Rectal smooth muscle tissue (tissue), 1 donor: ENCODE measurements around the gene FOXP1.

Source experiments
- H3K27ac ChIP-seq: one replicate; pipeline ENCODE4 v1.7.0; 2013; ENCODE audit warnings: low read depth, low read length, inconsistent platforms
- H3K27me3 ChIP-seq: one replicate; pipeline ENCODE4 v1.7.0; 2013; ENCODE audit warnings: low read length; ENCODE audit not compliant: control insufficient read depth, insufficient read depth
- H3K36me3 ChIP-seq: one replicate; pipeline ENCODE4 v1.7.0; 2013; ENCODE audit warnings: low read length; ENCODE audit not compliant: control insufficient read depth, insufficient read depth
- H3K4me1 ChIP-seq: one replicate; pipeline ENCODE4 v1.7.0; 2013; ENCODE audit warnings: low read length; ENCODE audit not compliant: control insufficient read depth, insufficient read depth
- H3K4me3 ChIP-seq: one replicate; pipeline ENCODE4 v1.7.0; 2013; ENCODE audit warnings: low read length
- H3K9ac ChIP-seq: one replicate; pipeline ENCODE4 v1.7.0; 2013; ENCODE audit warnings: low read length

The FOXP1 gene

GRCh38 chr3:71088742-71089141 lies 494.8 kb downstream of the FOXP1 start:
- no peak overlapping the region for H3K9ac ChIP-seq
- no peaks in the 10 kb centered on the region for H3K27me3 ChIP-seq
- no peaks in the 10 kb centered on the region for H3K36me3 ChIP-seq
- H3K4me1 ChIP-seq, result no peaks in the 10 kb centered on the region
- no peak overlapping the region for H3K4me3 ChIP-seq
- no peak overlapping the region for H3K27ac ChIP-seq

DNA sequence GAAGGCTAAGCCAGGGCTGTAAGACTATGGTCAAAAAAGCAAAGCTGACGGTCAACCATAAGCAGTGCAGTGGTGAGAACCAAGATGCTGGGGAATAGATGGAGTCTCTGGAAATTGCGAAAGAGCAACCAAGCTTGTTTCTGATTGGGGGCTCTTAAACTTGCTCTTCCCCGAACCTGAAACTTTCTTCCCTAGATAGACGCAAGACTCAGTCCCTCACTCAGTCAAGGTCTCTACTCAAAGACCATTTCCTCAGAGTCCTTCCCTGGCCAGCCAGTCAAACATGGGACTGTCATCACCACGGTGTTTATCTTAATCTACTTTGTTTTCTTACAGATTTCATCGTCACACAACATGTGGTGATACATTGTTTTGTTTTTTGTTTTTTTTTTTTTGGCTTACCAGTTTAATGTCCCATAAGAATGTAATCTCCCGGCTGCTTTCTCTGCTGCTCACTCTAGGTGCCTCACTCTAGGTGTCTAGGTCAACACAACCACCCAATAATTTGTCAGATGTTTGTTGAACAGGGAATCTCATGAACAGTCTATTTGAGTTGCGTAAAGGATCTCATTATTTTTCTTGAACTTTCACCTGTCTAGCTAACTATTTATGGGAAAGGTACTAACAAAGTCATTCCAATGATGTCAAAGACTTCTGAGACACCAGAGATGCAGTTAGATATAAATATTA lies 495.4 kb downstream of the FOXP1 start:
- H3K27ac ChIP-seq, result no peak overlapping the region
- no peaks in the 10 kb centered on the region for H3K36me3 ChIP-seq
- H3K9ac ChIP-seq, result no peak overlapping the region
- no peaks in the 10 kb centered on the region for H3K4me1 ChIP-seq
- no peaks in the 10 kb centered on the region for H3K27me3 ChIP-seq
- H3K4me3 ChIP-seq, result no peak overlapping the region

DNA sequence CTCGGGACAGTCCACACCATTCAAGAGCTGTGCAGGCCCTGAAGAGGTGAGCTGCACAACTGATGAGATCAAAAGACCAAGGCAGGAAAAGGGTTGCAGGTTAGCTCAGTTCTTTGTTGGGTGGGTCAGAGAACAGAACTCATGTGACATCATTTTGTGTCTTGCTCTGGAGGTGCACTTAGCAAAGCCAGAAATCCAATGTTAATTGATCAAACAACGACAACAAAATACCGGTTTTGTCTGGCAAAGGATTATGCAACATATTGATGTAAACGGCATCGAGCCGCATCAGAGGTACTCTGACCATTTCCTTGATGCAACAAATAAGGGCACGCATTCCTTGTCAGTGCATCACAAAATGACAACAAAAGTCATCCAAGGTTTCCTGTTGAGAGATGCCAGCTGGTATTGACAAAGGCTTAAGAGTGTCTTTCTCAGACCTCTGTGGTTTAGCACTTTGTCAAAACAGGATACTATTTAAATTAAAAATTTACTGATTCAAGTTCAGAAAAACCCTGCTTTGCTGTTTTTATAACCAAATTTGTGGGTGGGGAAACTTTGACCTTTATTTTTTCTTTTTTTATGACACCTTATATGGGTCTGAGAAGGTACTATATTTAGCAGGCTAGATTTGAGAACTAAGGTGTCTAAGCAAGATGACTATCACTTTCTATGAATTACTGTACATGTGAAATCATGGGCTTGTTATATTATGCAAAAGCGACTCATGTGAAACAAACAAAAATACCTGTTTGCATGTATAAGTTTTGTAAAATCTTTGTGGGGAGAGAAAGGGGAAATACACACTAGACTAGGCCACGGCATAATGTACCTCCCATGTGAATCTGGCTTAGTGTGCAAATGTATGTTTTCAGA lies 496.1 kb downstream of the FOXP1 start:
- Histone ChIP-seq H3K4me3 (no peak overlapping the region), H3K36me3 (no peaks in the 10 kb centered on the region), H3K27me3 (no peaks in the 10 kb centered on the region), H3K9ac (no peak overlapping the region), H3K4me1 (no peaks in the 10 kb centered on the region), H3K27ac (no peak overlapping the region)

DNA sequence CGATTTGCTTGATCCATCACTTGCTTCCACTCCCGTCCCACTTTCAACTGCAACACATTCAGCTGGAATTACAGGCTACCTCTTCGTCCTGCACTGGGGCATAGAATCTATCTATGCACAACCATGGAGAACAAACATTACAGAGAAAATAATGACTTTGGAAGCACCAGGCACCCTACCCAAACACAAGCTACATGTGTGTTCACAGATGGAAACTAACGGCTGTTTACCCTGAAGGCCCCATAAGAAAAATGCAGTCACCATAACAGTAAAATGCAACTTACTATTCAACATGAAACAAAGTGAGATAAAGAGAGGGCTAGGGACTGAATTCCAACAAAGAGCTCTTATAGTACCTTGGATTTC lies 496.8 kb downstream of the FOXP1 start:
- Histone ChIP-seq H3K9ac (no peak overlapping the region), H3K27ac (no peak overlapping the region), H3K4me3 (no peak overlapping the region), H3K27me3 (no peaks in the 10 kb centered on the region), H3K4me1 (no peaks in the 10 kb centered on the region), H3K36me3 (no peaks in the 10 kb centered on the region)

- peaks cover 17% of the 10 kb centered on the region for H3K4me1 ChIP-seq
- no peak overlapping the region for H3K27ac ChIP-seq
- no peak overlapping the region for H3K9ac ChIP-seq
- no peaks in the 10 kb centered on the region for H3K36me3 ChIP-seq
- H3K27me3 ChIP-seq, result no peaks in the 10 kb centered on the region
- H3K4me3 ChIP-seq, result no peak overlapping the region
Observed at GRCh38 chr3:71083726-71084131, 499.8 kb downstream of the FOXP1 start.

- H3K27me3 ChIP-seq, result no peaks in the 10 kb centered on the region
- no peak overlapping the region for H3K9ac ChIP-seq
- no peaks in the 10 kb centered on the region for H3K36me3 ChIP-seq
- H3K27ac ChIP-seq, result no peak overlapping the region
- peaks cover 17% of the 10 kb centered on the region for H3K4me1 ChIP-seq
- H3K4me3 ChIP-seq, result no peak overlapping the region
Observed at GRCh38 chr3:71082833-71083232, 500.7 kb downstream of the FOXP1 start.

DNA sequence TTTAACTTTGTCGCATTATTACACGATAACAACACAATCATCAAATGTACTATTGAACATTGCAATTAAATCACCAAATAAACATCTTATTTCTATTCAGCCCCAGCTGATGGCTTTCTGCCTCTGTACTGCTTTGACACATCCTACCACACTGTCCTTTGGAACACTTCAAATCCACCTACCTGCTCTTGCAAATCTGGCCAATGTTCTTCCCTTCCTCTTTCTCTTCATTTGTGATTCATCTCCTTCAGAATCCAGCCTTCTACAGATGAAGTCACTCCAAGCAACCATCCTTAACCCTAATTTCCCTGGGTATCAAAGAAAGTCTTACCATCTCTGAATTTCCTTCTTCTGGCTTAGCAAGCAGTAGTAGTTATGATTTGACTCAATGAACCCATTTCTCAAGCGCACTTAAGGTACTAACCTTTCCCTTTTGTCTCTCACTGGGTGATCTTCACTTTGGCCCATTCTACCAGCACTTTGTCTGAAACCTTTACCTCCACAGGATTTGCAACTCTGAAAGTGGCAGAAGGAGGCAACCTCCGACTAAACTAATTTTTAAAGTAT lies 502.9 kb downstream of the FOXP1 start:
- no peak overlapping the region for H3K4me3 ChIP-seq
- H3K36me3 ChIP-seq, result no peaks in the 10 kb centered on the region
- no peak overlapping the region for H3K9ac ChIP-seq
- H3K4me1 ChIP-seq, result peaks cover 22% of the 10 kb centered on the region
- peak overlapping the region; percentile 1 for H3K27ac ChIP-seq
- no peaks in the 10 kb centered on the region for H3K27me3 ChIP-seq

DNA sequence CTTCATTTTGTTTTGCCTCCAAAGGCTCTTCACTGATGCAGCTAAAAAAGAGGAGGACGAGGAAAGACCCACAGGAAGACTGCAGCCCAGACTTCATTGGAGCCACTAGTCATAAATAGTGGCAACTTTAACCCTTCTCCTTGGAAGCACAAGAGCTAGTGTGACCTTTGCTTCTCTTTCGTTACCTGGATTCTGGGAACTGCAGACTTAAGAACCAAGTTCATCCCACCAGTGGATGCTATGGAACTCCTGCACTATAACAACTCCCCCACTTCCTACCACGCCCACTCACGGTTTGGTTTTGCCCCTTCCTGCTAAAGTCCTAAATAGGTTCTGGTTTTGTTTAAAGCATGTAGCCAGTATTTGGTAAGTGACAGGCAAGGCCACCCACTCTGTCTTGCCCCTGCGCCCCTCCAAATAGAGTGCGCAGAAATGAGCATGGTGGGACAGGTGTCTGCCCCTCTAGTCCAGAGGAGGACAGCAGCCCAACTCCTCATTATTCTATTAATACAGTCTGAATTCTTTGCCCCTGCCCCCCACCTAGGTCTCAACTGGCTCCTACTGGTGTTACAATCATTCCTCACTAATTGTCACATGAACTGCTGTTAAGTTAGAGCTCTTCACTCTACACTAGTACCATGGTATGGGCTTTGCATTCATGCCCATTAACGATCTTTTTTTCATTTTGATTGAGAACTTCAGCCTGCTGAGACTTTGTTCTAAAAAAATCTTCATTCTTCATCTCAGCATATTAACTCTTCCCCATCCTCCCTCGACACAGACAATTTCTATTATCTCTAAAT lies 504.6 kb downstream of the FOXP1 start:
- Histone ChIP-seq H3K27me3 (no peaks in the 10 kb centered on the region), H3K9ac (no peak overlapping the region), H3K27ac (no peak overlapping the region), H3K4me1 (peaks cover 25% of the 10 kb centered on the region), H3K36me3 (no peaks in the 10 kb centered on the region), H3K4me3 (no peak overlapping the region)

DNA sequence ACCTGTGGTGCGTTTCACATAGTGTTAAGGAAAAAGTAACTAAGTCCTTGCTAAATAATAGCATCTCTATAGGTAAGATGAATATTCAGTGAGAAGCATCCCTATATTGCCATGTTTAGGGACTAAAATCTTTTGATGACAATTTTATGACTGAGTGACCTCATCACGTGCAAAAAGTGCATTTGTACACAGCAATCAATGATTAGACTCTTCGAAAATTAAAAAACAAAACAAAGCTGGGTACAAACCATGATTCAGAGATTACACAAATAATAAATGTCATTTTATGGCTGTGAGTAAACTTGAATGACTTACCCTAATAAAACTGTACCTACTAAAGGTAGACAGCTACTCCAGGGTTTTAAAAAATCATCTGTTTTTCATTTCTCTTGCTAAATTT lies 505.3 kb downstream of the FOXP1 start:
- Histone ChIP-seq H3K27me3 (no peaks in the 10 kb centered on the region), H3K27ac (no peak overlapping the region), H3K36me3 (no peaks in the 10 kb centered on the region), H3K4me3 (no peak overlapping the region), H3K4me1 (peaks cover 25% of the 10 kb centered on the region), H3K9ac (no peak overlapping the region)

DNA sequence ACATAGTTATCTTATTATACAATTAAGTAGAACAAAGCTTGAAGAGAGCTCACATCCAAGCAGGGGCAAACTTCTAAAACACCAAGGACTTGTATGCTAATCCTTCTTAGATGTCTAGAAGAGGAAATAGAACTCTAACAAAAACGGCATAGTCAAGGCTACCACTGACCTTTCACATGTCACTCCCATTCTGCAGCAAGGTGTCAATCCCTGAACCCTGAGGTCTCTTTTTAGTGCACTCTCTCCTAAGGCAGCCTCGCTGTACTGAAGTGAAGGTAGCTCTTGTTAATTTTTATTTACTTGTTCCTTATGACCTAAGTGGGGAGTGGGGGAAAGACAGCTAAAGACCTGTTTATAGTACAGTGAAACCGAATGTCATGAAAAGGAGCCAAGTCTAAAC lies 506.5 kb downstream of the FOXP1 start:
- H3K4me1 ChIP-seq, result peaks cover 25% of the 10 kb centered on the region
- H3K27ac ChIP-seq, result peak overlapping the region; percentile 7
- H3K9ac ChIP-seq, result no peak overlapping the region
- H3K36me3 ChIP-seq, result no peaks in the 10 kb centered on the region
- no peaks in the 10 kb centered on the region for H3K27me3 ChIP-seq
- no peak overlapping the region for H3K4me3 ChIP-seq

DNA sequence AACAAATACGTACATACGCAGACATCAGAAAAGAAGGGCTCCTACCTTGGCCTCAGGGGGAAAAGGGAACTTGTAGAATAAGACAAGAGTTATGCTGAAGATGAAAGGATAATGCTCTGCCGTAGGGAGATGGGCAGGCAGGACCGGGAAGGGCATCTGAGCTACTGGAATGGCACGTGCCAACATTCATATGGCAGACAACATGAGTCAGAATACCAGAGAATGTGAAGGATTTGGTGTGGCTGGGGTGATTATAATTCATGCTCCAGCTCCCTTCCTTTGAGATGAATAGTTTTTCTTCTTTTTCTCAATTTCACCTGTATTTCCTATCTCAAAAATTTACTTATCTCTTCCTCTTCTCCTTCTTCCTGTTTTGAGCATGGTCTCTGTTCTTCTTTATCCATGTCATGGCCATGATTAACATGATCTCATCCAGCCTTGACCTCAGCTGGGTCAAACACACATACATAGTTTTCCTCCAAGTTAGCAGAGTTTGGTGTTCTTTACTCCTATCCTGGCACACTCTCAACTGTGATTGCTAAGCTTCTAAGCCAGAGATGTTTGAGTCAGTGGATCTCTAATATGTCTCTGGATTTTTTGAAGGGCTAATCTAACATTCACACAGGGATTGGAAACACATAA lies 507.0 kb downstream of the FOXP1 start:
- Histone ChIP-seq H3K4me1 (peaks cover 25% of the 10 kb centered on the region), H3K4me3 (no peak overlapping the region), H3K36me3 (no peaks in the 10 kb centered on the region), H3K9ac (no peak overlapping the region), H3K27me3 (no peaks in the 10 kb centered on the region), H3K27ac (no peak overlapping the region)

DNA sequence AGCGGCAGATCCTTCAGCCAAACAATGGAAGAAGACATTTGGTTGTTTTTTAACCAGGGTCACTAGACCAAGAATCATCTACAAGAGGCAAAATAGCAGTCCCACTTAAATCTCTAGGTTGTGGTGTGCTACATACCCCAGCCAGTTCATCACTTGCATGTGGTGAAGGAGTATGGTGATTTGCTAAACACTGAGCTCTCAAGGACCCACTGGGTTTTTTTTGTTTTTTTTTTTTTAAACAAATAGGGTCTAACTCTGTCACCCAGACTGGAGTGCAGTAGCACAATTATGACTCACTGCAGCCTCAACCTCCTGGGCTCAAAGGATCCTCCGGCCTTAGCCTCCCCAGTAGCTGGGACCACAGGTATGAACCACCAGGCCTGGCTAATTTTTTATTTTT lies 508.0 kb downstream of the FOXP1 start:
- Histone ChIP-seq H3K9ac (no peak overlapping the region), H3K27ac (no peak overlapping the region), H3K36me3 (no peaks in the 10 kb centered on the region), H3K4me1 (peaks cover 21% of the 10 kb centered on the region), H3K27me3 (no peaks in the 10 kb centered on the region), H3K4me3 (no peak overlapping the region)
